M059J (cell line): ENCODE measurements around the gene SECISBP2. TPM values are rescaled to one million over a fixed set of nuclear protein-coding genes. Genes with fewer than 3 reads are reported as not detected.

Experiments
- DNase-seq: peaks from one replicate; pipeline ENCODE4 v3.0.0-alpha.2; 2012; ENCODE audit warnings: low read depth
- total RNA-seq: library from RNA; depleted of rRNA; stranded (reverse); fragments of >200 nt; shearing (Covaris generic); gene quantifications from 2 replicates; pipeline ENCODE4 v1.2.3, GENCODE V29; 2014

SECISBP2 gene
- total RNA-seq, 1 experiment from 2014 or later = 22.1 TPM

GRCh38 chr9:89382026-89382986, 64.0 kb downstream of the SECISBP2 start:
- DNase-seq = no peak

DNA sequence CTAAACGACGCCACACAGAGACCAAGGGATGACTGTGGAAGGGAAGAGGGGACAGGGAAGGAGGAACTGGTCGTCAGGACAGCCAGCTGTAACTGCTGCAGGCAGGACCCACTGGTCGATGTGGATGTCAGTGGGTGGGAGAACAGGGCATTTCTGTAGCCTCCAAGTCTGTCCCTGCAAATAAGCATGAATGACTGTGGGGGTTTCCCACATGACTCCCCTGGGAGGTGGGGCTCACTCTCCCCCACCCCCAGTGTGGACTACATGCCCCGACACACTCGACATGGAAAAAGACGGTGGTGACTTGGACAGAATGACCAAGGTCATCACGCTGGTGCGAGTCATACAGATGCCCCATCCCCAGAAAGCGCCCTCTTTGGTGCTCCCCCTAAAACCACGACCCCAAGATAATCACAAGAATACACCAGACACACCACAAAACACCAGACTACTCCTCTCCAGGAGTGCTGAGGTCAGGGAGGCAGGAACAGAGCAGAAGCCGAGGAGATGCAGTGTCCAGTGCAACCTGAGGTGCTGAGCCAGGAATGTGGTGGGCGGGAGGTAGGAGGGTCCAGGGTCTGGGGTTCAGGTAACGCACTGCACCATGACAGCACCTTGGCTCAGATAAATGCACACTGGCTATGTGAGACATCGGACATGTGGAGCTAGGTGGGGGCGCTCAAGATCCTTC, 64.9 kb downstream of the SECISBP2 start:
- no peak for DNase-seq

- no peak for DNase-seq
Observed at GRCh38 chr9:89383721-89384300, 65.5 kb downstream of the SECISBP2 start.

DNA sequence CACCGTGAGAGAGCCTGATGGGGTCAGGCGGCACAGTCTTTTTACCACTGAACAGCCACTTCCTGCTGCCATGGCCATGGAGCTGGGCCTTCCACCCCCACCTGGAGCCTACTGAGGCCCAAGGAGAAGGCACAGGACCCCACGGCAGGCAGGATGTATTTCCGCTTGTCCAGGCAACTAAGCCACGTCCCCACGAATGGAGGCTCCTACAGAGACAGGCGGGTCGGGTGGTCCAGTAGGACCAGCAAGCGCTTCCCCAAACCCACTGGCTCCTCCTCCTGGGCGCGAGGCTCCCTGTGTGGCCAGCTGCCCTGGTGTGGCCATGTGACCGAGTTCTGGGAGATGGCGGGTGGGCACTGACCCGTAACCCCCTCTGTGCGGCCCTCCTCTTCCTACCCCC, 66.5 kb downstream of the SECISBP2 start:
- DNase-seq = no peak

DNA sequence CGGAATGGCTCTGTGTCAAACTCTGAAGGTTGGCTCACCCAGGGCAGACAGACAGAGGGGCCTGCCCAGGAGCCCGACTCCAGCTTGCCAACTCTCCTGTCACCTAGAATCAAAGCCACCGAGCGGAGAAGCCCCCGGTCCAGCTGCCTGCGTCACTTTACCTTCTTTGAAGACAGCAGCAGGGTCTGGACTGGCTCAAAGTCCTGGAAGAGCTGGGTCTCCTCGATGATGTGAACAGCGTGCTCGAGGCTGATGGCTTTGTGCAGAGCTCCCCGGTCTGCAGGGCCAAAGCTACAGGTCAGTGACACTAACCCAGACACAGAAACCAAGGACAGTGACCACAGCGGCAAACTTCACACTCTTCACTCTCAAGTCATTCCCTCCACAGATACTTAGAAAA, 67.9 kb downstream of the SECISBP2 start:
- no peak for DNase-seq

GRCh38 chr9:89386797-89387196, 68.5 kb downstream of the SECISBP2 start:
- DNase-seq = no peak

DNA sequence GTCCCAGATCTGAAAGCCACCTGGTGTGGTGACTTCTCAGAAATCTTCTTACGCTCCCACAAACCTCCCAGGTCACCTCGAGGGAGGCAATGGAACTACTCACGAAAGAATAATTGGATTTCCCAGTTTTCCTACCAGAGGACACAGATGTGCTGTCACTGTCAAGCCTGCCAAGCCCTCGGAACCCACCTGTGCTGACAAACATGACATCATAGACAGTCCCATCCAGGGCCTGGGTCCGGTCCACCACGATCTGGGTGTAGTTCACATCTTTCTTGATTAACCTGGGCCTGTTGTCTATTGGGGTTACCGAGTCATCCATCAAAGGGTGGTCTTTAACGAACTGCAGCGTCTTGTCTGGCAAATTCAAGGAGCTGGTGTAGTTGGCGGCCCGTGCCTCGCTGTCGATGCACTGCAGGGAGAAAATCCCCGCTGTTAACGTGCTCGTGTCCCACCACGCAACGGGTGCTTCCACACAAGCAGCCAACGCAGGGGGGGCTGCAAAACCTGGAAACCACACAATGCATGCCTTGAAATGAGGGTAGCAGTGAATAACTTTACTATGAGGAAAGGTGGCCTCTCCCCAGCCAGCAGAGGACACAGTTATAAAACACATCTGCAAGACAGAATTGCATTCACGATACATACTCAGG, 69.0 kb downstream of the SECISBP2 start:
- no peak for DNase-seq

DNA sequence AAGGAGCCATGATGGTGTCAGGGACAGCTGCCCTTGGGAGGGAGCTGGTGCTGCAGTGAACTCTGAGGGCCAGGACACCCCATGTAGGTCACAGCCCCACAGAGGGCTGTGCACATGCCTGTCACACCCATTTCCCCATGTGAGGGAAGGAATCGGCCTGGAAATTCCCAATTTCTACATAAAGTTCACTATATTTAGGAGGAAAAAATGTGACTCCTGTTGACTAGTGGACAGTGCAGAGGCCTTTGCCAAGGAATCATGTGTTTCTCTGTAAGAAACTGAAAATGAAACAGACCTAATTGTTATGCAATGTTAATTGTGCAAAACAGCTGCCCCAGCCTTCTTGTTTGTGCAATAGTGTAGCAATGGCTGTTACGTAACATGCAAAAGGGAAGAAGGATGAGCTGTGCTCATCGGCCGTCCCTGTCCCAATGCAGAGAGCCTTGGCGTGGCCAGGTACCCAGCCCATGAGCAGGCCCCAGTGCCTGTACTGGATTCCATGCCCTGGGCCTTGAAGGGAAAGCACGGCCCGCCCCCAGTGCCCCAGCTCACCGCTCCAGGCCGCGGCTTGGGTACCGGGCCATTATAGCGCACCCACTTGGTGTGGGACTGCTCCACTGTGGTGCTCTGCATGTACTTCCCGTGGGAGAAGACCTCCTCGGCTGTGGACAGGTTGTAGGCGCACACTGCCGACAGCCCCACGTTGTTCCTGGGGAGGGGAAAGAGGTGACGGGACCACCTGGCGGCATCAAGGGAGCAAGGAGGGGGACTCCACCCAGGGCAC, 70.0 kb downstream of the SECISBP2 start:
- peak; percentile 34 for DNase-seq

DNA sequence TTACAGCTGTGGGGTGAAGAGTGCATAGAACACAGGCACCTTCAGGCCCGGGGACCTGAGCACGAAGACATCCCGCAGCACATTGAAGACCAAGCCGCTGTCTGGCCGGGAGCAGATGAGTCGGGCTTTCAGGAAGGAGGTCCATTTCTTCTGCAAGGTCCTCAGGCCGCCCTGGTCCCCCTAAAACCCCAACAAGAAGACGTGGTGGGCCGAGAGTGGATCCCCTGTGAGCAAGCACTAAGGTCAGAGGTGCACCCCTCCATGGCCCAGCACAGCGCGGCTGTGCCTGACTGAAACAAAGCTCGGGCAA, 70.5 kb downstream of the SECISBP2 start:
- DNase-seq = no peak

DNA sequence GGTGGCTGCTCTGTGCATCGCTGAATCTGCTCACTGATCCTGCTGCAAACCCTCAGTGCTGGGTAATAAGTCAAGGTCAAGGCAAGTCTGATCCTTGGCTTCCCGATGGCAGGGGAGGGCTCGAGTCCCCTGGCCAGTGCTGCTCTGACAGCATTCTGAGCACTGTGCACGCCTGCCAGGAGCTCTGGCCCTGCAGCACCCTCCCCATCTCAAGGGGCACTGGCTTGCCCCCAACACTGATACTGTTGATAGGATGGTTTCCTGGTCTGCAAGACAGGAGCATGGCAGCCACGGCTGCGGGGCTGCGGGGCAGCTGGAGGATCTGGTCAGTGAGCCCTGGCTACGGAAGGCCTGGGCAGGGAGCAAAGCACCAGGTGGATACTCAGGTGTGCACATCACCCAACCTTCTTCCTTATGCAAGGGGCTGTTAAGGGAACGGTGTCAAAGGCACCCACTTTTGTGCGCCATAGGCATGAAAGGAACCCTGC, 71.8 kb downstream of the SECISBP2 start:
- no peak for DNase-seq

DNA sequence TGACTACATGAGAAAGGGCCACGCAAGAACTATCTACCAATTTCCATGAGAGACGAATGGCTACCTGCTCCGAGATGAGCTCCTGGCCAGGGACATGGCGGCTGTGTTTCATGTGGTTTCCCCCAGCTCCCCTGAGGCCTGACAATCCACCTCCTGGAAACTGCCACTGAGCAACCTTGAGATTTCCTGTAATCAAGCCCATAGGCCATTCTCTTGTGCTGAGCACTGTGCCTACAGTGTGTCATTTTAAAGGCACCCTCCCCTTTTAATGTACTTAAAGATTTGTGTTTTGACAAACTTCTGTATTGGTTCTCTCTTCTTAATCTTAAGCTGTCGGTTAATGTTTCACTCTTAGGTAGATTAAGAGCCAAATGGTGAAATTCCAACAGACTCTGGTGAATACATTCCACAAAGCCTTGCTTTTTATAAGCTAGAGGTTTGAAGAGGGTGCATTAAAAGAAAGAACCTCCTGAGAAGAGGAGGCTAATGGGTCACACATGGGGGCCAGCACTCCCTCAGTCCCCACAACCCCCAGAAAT, 72.3 kb downstream of the SECISBP2 start:
- no peak for DNase-seq

DNA sequence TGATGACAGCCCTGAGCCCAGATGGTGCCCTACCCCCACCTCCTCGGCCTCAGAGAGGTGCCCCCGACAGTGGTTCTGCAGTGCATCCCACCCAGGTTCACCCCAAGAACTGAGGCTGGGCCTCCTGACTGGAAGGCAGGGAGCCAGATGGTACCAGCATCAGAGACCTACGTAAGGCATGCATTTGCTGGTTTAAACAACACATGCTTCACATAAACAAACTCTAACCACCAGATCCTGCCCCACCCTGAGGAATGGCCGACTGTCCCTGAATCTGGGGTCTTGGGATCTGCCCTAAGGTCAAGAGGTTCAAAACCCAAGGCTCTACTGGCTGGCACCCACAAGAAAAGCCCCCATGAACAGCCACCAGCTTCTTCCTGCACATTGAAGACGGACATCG, 73.3 kb downstream of the SECISBP2 start:
- DNase-seq = no peak

GRCh38 chr9:89394412-89394811, 76.1 kb downstream of the SECISBP2 start:
- DNase-seq = no peak

DNA sequence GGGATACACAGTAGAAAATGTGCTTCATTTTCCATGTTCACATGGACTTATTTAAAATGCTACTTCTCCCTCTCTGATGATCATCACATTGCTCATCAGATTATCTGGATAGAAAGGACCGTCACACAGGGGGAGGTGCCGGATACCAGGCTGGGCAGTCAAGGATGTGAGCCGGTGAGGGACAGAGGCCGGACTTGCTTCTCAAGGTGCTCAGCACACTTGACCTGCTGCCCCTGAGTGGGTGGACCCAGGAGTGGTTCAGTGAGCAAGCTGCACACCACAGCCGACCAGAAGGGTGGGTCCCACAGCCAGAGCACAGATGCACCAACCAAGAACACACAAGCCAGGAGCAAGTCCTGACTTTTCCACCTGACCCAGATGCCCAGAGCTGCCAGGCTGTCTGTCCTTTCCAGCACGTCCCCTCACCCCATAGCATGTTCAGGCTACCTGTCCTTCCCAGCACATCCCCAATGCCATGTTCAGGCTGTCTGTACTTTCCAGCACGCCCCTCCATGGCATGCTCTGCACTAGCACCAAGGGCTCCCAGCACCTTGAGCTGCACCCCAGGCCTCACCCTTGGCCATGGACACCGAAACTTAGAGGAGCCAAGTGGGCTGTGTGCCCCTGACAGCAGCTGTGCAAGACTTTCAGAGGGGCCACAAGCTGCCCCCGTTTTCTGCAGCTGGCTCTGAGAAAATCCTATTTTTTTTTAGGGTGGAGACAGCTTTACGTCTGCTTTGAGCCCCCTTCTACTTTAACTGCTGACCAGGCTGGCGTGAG, 77.8 kb downstream of the SECISBP2 start:
- DNase-seq = no peak

DNA sequence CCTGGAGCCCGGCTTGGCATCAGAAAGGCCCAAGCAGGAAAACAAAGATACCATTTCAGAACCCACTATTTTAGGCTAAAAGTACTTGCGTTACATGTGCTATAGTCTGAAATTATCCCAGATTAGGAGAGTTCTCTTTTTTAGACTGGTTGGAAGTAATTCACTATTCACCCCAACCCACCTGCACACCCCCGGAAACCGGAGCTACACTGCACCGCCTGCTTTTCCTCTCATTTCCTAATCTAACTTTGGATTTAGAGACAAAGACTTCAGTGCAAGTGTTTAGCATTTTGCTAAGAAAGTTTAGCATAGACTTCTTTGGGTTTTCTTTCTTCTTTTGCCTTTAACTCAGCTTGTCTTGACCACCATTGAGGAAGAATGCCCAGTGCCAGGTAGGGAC, 79.2 kb downstream of the SECISBP2 start:
- DNase-seq = no peak

DNA sequence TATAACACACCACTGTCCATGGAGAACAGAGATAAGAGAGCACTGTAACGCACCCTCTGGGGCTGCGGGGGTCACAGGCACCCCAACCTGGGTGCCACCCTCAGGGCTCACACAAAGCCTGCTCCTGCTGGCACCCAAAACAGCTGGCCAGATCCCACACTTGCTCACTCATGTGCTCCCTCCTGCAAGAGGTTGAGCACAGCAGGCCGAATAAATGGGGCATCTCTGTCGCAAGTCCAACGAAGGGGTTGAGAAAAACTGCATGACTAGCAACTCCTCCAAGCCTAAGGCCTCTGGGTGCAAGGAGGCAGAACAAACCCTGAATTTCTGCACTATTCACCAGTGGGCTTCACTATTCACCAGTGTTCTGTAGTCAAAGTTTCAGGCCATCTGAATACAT, 80.3 kb downstream of the SECISBP2 start:
- no peak for DNase-seq

DNA sequence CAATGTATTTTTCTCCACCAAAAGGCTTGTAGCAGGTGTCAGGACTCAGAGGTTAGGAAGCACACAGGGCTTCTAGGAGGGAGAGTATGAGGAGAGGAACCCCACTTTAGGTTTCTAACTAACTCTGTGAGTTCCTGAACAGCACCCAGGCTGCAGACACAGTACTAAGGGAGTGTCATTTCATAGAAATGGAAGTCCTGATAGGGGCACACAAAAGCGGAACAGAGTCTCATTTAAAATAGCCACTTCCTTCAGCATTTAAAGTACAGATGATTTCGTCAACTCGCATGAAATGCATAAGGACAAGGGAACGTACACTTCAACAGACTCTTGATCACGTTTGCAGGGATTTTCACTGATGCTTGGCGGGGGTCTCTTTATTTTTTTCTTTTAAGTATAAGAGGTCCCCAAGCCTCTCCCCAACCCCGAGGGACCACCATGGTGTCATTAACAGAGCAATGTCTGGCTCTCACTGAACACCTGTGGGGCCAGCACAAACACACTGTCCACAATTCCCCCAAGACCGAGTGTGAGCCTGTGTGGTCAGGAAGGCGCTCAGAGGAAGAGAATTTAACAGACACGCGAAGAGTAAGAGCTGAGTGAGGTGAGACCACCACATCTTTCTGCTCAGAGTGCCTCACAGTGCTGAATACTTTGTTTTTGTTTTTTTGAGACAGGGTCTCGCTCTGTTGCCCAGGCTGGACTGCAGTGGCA, 82.3 kb downstream of the SECISBP2 start:
- DNase-seq = no peak

DNA sequence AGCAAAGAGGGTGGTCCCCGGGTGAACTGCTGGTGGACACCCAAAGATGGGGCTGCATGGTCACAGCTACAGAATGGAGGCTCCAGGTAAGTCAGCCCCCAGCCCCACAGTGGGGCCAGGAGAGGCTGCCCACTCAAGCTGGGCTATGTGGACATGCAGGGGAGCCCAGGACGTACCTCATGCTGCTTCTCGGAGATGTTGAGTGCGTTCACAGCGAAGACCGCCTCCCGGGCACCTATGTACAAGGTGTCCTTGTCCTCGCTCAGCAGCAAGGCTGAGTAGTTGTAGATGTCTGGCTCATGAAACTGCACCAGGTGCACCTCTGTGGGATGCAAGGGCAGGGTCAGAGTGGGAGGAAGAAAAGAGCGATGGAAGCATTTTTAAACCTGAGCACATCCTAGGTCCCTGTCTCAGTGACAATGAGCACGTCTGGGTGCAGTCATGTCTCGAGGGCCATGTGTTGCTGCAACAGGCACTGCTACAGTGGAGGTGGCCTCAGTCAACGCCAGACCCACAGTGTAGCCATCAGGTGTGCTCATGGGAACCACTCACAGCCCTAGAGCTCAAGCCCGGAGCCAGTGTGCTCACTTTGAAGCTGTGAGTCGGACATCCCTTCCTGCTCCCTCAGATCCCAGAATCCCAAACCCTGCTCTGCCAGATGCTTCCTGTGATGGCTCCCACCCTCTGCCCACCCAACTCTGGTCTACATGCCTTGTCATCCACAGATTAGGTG, 84.6 kb downstream of the SECISBP2 start:
- no peak for DNase-seq

DNA sequence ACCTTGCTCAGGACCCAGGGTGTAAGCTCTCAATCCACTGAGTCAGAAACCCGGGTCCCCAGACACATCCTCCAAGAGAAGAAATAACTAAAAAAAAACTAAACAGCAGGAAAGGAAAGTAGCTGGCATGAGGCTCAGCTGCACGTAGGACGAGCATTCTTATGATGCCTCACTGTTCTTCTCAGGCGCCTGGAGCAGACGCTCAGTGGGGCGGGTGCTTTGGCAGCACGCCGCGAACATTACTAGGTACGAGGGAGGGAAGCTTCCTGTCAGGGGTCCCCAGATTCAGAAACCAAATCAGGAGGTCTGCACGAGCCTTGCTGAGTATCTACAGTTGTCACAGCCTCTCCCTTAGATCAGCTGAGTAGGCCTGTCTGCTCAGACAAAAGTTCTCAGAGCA, 85.8 kb downstream of the SECISBP2 start:
- DNase-seq = no peak
